ENCODE results near the gene ZNF784.

Gene ZNF784

GRCh38 chr19:55635334-55635717 lies 11.0 kb upstream of the ZNF784 start:
- Histone ChIP-seq H3K27me3 (replicated peaks) (no peaks in the 10 kb centered on the region), H3K27ac (peak overlapping the region; percentile 91), H3K4me3 (ENCODE audit: low read depth, low read length) (peak overlapping the region; percentile 100), H3K36me3 (replicated peaks) (no peaks in the 10 kb centered on the region)
- no peak for DNase-seq
- TF ChIP-seq, protein P1, sequence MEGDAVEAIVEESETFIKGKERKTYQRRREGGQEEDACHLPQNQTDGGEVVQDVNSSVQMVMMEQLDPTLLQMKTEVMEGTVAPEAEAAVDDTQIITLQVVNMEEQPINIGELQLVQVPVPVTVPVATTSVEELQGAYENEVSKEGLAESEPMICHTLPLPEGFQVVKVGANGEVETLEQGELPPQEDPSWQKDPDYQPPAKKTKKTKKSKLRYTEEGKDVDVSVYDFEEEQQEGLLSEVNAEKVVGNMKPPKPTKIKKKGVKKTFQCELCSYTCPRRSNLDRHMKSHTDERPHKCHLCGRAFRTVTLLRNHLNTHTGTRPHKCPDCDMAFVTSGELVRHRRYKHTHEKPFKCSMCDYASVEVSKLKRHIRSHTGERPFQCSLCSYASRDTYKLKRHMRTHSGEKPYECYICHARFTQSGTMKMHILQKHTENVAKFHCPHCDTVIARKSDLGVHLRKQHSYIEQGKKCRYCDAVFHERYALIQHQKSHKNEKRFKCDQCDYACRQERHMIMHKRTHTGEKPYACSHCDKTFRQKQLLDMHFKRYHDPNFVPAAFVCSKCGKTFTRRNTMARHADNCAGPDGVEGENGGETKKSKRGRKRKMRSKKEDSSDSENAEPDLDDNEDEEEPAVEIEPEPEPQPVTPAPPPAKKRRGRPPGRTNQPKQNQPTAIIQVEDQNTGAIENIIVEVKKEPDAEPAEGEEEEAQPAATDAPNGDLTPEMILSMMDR (IDR thresholded peaks at IDR 0.05; ENCODE audit: low read depth, low read length, missing control alignments): no peak
- in situ Hi-C loops (cut with HindIII; ENCODE audit: low pct_ligation_motif_present, low sequenced_read_pairs): no loop called here

DNA sequence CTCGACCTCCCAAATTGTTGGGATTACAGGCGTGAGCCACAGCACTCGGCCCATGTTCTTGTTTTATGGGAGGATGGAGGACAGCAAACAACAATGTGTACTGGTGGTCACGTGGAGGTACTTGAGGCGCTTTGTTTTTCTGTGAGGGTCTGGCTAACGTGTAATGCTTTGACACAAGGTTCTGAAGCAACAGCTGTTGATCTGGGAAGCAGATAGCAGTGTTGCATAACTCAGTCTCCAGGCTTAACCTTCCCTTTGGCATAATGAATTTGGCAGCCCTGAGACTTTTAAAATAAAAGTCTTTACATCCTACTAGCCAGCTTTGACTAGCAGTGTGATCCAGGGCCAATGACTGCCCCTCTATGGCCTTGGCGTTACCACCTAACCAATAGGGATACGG lies 9.5 kb upstream of the ZNF784 start:
- in situ Hi-C loops (cut with HindIII; ENCODE audit: low pct_ligation_motif_present, low sequenced_read_pairs): no loop called here
- DNase-seq: no peak
- H3K36me3 ChIP-seq (replicated peaks): no peaks in the 10 kb centered on the region
- TF ChIP-seq, protein P1 (IDR thresholded peaks at IDR 0.05; ENCODE audit: low read depth, low read length, missing control alignments): no peak
- no peak overlapping the region for H3K4me3 ChIP-seq (ENCODE audit: low read depth, low read length)
- H3K27me3 ChIP-seq (replicated peaks): no peaks in the 10 kb centered on the region
- no peak overlapping the region for H3K27ac ChIP-seq

- no peak overlapping the region for H3K4me3 ChIP-seq (ENCODE audit: low read depth, low read length)
- in situ Hi-C loops (cut with HindIII; ENCODE audit: low pct_ligation_motif_present, low sequenced_read_pairs): no loop called here
- H3K27ac ChIP-seq: no peak overlapping the region
- TF ChIP-seq, protein P1 (IDR thresholded peaks at IDR 0.05; ENCODE audit: low read depth, low read length, missing control alignments): peak; percentile 79
- DNase-seq: peak; percentile 94
- no peaks in the 10 kb centered on the region for H3K36me3 ChIP-seq (replicated peaks)
- H3K27me3 ChIP-seq (replicated peaks): no peaks in the 10 kb centered on the region
These were observed 8.1 kb upstream of the ZNF784 start for GRCh38 chr19:55632463-55632834.

DNA sequence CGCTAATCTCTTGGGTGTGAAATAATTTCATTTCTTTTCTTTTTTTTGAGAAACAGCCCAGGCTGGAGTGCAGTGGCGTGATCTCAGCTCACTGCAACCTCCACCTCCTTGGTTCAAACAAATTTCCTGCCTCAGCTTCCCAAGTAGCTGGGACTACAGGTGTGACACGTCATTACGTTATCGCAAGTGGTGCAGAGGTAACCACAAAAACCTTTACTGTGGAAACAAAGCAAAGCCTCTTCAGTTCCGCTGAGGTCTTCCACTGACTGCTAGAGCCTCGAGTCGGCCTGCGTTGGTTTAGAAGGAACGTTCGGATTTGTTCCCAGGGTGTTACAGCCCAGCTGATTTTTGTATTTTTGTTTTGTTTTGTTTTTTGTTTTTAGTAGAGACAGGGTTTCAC lies 2.0 kb upstream of the ZNF784 start:
- no peak overlapping the region for H3K4me3 ChIP-seq (ENCODE audit: low read depth, low read length)
- no peak overlapping the region for H3K27ac ChIP-seq
- H3K36me3 ChIP-seq (replicated peaks): peaks cover under 1% of the 10 kb centered on the region
- no peaks in the 10 kb centered on the region for H3K27me3 ChIP-seq (replicated peaks)
- in situ Hi-C loops (cut with HindIII; ENCODE audit: low pct_ligation_motif_present, low sequenced_read_pairs): no loop called here
- DNase-seq: no peak
- TF ChIP-seq, protein P1 (IDR thresholded peaks at IDR 0.05; ENCODE audit: low read depth, low read length, missing control alignments): no peak

DNA sequence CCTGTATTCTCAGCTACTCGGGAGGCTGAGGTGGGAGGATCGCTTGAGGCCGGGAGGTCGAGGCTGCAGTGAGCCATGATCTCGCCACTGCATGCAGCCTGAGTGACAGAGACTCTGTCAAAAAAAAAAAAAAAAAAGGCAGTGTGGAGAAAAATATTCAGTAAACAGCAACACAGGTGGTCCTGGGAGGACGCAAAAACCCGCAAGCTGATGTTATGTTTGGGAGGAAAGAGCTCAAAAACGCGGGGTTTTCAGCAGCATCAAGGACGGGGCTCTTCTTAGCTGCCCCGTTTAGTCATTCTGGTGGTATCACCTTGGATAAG lies 599 bp upstream of the ZNF784 start:
- Histone ChIP-seq H3K36me3 (replicated peaks) (peaks cover 5% of the 10 kb centered on the region), H3K4me3 (ENCODE audit: low read depth, low read length) (peak overlapping the region; percentile 73), H3K27ac (no peak overlapping the region), H3K27me3 (replicated peaks) (no peaks in the 10 kb centered on the region)
- TF ChIP-seq, protein P1 (IDR thresholded peaks at IDR 0.05; ENCODE audit: low read depth, low read length, missing control alignments): no peak
- no peak for DNase-seq
- in situ Hi-C loops (cut with HindIII; ENCODE audit: low pct_ligation_motif_present, low sequenced_read_pairs): no loop called here

DNA sequence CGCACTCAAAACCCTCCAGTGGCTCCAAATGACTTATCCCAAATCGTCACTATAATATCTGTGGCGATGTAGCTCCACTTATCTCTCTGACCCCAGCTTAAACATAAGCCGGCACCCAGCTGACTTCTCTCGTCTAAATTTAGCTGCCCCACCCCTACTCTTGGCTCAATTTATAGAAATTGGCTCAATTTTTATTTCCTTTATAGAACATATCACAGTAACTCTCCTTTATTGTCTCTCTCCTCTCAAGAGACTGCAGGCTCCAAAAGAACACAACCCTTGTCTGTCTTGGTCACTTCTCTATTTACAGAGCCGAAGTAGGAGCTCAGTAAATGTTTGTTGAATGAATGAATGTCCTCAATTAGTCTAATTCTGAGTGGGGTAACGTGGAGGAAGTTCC lies 805 bp downstream of the ZNF784 start:
- no peak for DNase-seq
- TF ChIP-seq, protein P1 (IDR thresholded peaks at IDR 0.05; ENCODE audit: low read depth, low read length, missing control alignments): no peak
- Histone ChIP-seq H3K36me3 (replicated peaks) (peaks cover 5% of the 10 kb centered on the region), H3K27ac (no peak overlapping the region), H3K4me3 (ENCODE audit: low read depth, low read length) (peak overlapping the region; percentile 20), H3K27me3 (replicated peaks) (no peaks in the 10 kb centered on the region)
- in situ Hi-C loops (cut with HindIII; ENCODE audit: low pct_ligation_motif_present, low sequenced_read_pairs): loop anchor here (25.0 kb wide), 1 partner anchor 236 kb away; the partner anchor contains the start of genes RPL28, TMEM190 and TMEM238

All from brain microvascular endothelial cell (primary cell).